Natural killer cell (primary cell): ENCODE measurements around the gene SCGB1A1. TPM values are rescaled to one million over a fixed set of nuclear protein-coding genes. Genes with fewer than 3 reads are reported as not detected.

Source experiments
- ATAC-seq, 3 donors: fragments of 150-1000 bp in 2 of 3; fragments of 200-7000 bp in 1 of 3; cut with Tn5 transposase; 1 replicate in 1 of 3; 2 replicates in 2 of 3; pipeline ENCODE4 v1.10.0; 2021; ENCODE audit warnings: mild to moderate bottlenecking in 2 of 3, moderate library complexity in 2 of 3
- DNase-seq, 2 donors: peaks; one replicate each; pipeline versions ENCODE4 v3.0.0 to v3.0.0-alpha.2; 2013 to 2021; ENCODE audit warnings: mixed read lengths in 1 of 2
- H3K27ac ChIP-seq: one replicate; pipeline ENCODE4 v1.5.1; 2013; ENCODE audit warnings: mild to moderate bottlenecking, low read length
- H3K27me3 ChIP-seq: one replicate; pipeline ENCODE4 v1.6.1; 2013; ENCODE audit warnings: low read length; ENCODE audit not compliant: control insufficient read depth, insufficient read depth
- H3K36me3 ChIP-seq: one replicate; pipeline ENCODE4 v1.6.1; 2013; ENCODE audit warnings: low read length; ENCODE audit not compliant: control insufficient read depth, insufficient read depth
- H3K4me1 ChIP-seq: one replicate; pipeline ENCODE4 v1.6.1; 2013; ENCODE audit warnings: low read length; ENCODE audit not compliant: control insufficient read depth, insufficient read depth
- H3K4me3 ChIP-seq: one replicate; pipeline ENCODE4 v1.5.1; 2013; ENCODE audit warnings: low read length
- H3K9me3 ChIP-seq: one replicate; pipeline ENCODE4 v1.6.1; 2013; ENCODE audit warnings: low read length; ENCODE audit not compliant: control insufficient read depth, insufficient read depth
- H3K27ac Mint-ChIP-seq, 2 donors: one replicate each; pipeline ENCODE4 v1.8.0; 2022; ENCODE audit warnings: mild to moderate bottlenecking in 2 of 2, mixed read lengths in 2 of 2, moderate library complexity in 1 of 2
- H3K27me3 Mint-ChIP-seq, 2 donors: one replicate each; pipeline ENCODE4 v1.8.0; 2022; ENCODE audit warnings: low read depth in 2 of 2, mixed read lengths in 2 of 2
- H3K36me3 Mint-ChIP-seq: one replicate; pipeline ENCODE4 v1.8.0; 2022; ENCODE audit warnings: mixed read lengths
- H3K4me1 Mint-ChIP-seq, 2 donors: one replicate each; pipeline ENCODE4 v1.8.0; 2022; ENCODE audit warnings: mixed read lengths in 2 of 2
- H3K4me3 Mint-ChIP-seq: one replicate; pipeline ENCODE4 v1.8.0; 2022; ENCODE audit warnings: mild to moderate bottlenecking, moderate library complexity, mixed read lengths
- H3K9me3 Mint-ChIP-seq, 2 donors: one replicate each; pipeline ENCODE4 v1.8.0; 2022; ENCODE audit warnings: mixed read lengths in 2 of 2
- WGBS: methylation state at CpG from one replicate; pipeline ENCODE4 v1.1.7; 2013; ENCODE audit warnings: missing lambda C conversion rate; ENCODE audit not compliant: insufficient coverage; 5-methylcytosine and 5-hydroxymethylcytosine counted together
- intact Hi-C: fragments of 100-400 bp; cut with micrococcal nuclease; formaldehyde crosslinking; loops from one replicate; pipeline ENCODE4 v1.14.2; 2022
- total RNA-seq, 4 donors: library from RNA; stranded (reverse); fragments of 120-200 nt in 1 of 4; gene quantifications; one replicate each; pipeline versions ENCODE4 v1.2.3 to v1.2.4, GENCODE V29; 2013 to 2022
- TF ChIP-seq, protein P1 (sequence below): fragments of 200-600 bp; IDR thresholded peaks from one replicate; pipeline ENCODE4 v1.8.0; 2022; ENCODE audit warnings: antibody characterized with exemption

The SCGB1A1 gene
- total RNA-seq, 3 donors from 2014 or later (not counting 1 experiment from before 2014, with no cell fraction given): not detected

DNA sequence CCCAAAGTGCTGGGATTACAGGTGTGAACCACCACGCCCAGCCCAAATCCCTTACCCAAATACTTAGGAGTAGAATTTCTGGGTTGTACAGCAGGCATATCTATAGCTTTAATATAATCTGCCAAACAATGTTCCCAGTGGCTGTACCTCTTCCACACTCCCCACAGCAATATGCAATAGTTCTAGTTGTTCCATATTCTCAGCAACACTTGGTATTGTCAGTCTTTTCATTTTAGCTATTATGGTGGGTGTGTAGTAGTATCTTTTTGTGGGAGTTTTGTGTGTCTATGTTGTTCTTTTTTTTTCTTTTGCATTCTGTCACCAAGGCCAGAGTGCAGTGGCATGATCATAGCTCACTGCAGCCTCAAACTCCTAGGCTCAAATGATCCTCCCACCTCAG lies 18.8 kb downstream of the SCGB1A1 start:
- Mint-ChIP-seq H3K4me3 (no peak overlapping the region), H3K4me1 (peaks cover 14 to 16% of the 10 kb centered on the region in 2 donors), H3K9me3 (no peaks in the 10 kb centered on the region), H3K27me3 (no peaks in the 10 kb centered on the region), H3K27ac (no peak overlapping the region), H3K36me3 (no peaks in the 10 kb centered on the region)
- WGBS: 80% methylated on average over 1 of the region's 1 CpG
- Histone ChIP-seq H3K36me3 (no peaks in the 10 kb centered on the region), H3K9me3 (no peaks in the 10 kb centered on the region), H3K27me3 (no peaks in the 10 kb centered on the region), H3K4me3 (no peak overlapping the region), H3K4me1 (peaks cover 12% of the 10 kb centered on the region), H3K27ac (no peak overlapping the region)
- TF ChIP-seq, protein P1, sequence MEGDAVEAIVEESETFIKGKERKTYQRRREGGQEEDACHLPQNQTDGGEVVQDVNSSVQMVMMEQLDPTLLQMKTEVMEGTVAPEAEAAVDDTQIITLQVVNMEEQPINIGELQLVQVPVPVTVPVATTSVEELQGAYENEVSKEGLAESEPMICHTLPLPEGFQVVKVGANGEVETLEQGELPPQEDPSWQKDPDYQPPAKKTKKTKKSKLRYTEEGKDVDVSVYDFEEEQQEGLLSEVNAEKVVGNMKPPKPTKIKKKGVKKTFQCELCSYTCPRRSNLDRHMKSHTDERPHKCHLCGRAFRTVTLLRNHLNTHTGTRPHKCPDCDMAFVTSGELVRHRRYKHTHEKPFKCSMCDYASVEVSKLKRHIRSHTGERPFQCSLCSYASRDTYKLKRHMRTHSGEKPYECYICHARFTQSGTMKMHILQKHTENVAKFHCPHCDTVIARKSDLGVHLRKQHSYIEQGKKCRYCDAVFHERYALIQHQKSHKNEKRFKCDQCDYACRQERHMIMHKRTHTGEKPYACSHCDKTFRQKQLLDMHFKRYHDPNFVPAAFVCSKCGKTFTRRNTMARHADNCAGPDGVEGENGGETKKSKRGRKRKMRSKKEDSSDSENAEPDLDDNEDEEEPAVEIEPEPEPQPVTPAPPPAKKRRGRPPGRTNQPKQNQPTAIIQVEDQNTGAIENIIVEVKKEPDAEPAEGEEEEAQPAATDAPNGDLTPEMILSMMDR: no peak
- intact Hi-C loops: no loop called here
- ATAC-seq: no peak
- no peak for DNase-seq

DNA sequence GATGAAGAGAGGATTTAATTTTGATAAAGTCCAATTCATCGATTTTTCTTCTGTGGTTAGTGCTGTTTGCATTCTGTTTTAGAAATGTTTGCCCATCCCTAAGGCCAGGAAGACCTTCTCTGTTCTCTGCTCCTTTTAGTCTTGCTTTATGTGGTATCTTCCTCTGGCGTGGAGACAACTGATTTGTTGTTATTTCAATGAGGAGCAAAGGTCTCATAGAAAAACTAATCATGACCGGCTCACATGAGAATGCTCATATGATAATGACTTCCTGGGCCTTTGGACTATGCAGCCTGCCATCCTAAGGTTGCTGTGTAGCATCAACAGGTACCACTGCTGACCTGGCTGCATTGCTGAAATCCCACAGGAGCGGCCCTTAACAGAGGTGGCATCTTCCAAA lies 19.8 kb downstream of the SCGB1A1 start:
- intact Hi-C loops: no loop called here
- DNase-seq (no peak), ATAC-seq (no peak)
- Mint-ChIP-seq H3K4me1 (peaks cover 16 to 17% of the 10 kb centered on the region in 2 donors), H3K27ac (no peak overlapping the region), H3K27me3 (no peaks in the 10 kb centered on the region), H3K9me3 (no peaks in the 10 kb centered on the region), H3K4me3 (no peak overlapping the region), H3K36me3 (no peaks in the 10 kb centered on the region)
- WGBS: 95% methylated on average over 4 of the region's 4 CpGs
- Histone ChIP-seq H3K4me3 (no peak overlapping the region), H3K36me3 (no peaks in the 10 kb centered on the region), H3K27ac (no peak overlapping the region), H3K27me3 (no peaks in the 10 kb centered on the region), H3K4me1 (peaks cover 16% of the 10 kb centered on the region), H3K9me3 (no peaks in the 10 kb centered on the region)
- TF ChIP-seq, protein P1: no peak

DNA sequence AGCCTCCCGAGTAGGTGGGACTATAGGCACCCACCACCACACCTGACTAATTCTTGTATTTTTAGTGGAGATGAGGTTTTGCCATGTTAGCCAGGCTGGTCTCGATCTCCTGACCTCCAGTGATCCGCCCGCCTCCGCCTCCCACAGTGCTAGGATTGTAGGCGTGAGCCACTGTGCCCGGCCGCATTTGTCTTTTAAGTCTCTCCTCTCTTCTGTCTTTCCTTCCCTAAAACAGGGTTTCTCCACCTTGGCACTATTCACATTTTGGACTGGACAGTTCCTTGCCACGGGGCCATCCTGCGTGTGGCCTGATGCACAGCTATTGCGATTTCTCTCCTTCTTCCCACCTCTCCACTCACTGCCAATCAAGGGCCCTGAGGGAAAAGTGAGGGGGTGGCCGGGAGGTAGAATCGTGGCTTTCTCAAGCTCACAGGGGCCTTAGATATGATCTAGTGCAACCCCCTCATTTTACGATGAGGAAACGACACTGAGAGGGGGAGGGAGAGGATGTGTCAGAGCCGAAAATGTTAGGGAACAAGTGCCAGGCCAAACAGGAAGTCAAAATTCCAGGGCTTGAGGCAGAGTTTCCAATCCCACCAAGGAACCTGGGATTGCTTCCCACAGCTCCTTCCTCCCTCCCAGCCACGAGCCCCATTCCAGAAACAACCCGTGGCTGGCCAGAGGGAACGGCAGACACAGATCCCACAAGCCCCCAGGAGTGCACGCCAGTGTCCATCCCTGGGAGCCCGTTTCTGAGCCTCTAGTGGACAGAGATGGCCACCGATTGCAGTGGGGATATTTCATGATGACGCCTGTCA lies 21.2 kb downstream of the SCGB1A1 start:
- Mint-ChIP-seq H3K9me3 (no peaks in the 10 kb centered on the region), H3K36me3 (no peaks in the 10 kb centered on the region), H3K4me1 (peaks cover 21 to 23% of the 10 kb centered on the region in 2 donors), H3K4me3 (no peak overlapping the region), H3K27ac (no peak overlapping the region), H3K27me3 (peaks cover 6 to 7% of the 10 kb centered on the region in 2 donors)
- Histone ChIP-seq H3K27ac (no peak overlapping the region), H3K4me3 (no peak overlapping the region), H3K36me3 (no peaks in the 10 kb centered on the region), H3K4me1 (peaks cover 24% of the 10 kb centered on the region), H3K27me3 (no peaks in the 10 kb centered on the region), H3K9me3 (no peaks in the 10 kb centered on the region)
- ATAC-seq (no peak), DNase-seq (no peak)
- TF ChIP-seq, protein P1: no peak
- 71% methylated on average over 20 of the region's 23 CpGs for WGBS
- intact Hi-C loops: no loop called here
